Loucy (cell line): ENCODE data around the gene DACH1.

Source experiments
- H2AFZ ChIP-seq: fragments of 200-600 bp; sonication (generic); 2 replicates; pipeline ENCODE4 v1.6.0; 2016; ENCODE audit warnings: antibody characterized with exemption, mild to moderate bottlenecking, low read length, moderate library complexity
- H3F3A ChIP-seq: fragments of 200-600 bp; 2 replicates; pipeline ENCODE4 v1.6.0; 2016; ENCODE audit warnings: antibody characterized with exemption, low read depth, mild to moderate bottlenecking
- H3K27me3 ChIP-seq: fragments of 200-600 bp; sonication (generic); 2 replicates; pipeline ENCODE4 v1.6.1; 2014; ENCODE audit warnings: low read length, mild to moderate bottlenecking; ENCODE audit not compliant: insufficient read depth, poor library complexity, severe bottlenecking
- H3K36me3 ChIP-seq: fragments of 200-600 bp; sonication (generic); 2 replicates; pipeline ENCODE4 v1.6.1; 2016; ENCODE audit warnings: low read length; ENCODE audit not compliant: insufficient read depth
- H3K4me1 ChIP-seq: fragments of 200-600 bp; sonication (generic); 2 replicates; pipeline ENCODE4 v1.5.1; 2014; ENCODE audit warnings: low read length, mild to moderate bottlenecking; ENCODE audit not compliant: insufficient read depth, poor library complexity, severe bottlenecking
- H3K4me2 ChIP-seq: fragments of 200-600 bp; sonication (generic); 2 replicates; pipeline ENCODE4 v1.6.0; 2014; ENCODE audit warnings: antibody characterized with exemption, low read length, low read depth, mild to moderate bottlenecking; ENCODE audit not compliant: poor library complexity, severe bottlenecking
- H3K4me3 ChIP-seq: fragments of 200-600 bp; sonication (generic); 2 replicates; pipeline ENCODE4 v1.5.1; 2014; ENCODE audit warnings: low read length, mild to moderate bottlenecking, mixed read lengths; ENCODE audit not compliant: poor library complexity, severe bottlenecking
- H3K79me2 ChIP-seq: fragments of 200-600 bp; sonication (generic); 2 replicates; pipeline ENCODE4 v1.6.1; 2014; ENCODE audit warnings: low read length; ENCODE audit not compliant: insufficient read depth
- H3K9ac ChIP-seq: fragments of 200-600 bp; sonication (generic); 2 replicates; pipeline ENCODE4 v1.6.0; 2014; ENCODE audit warnings: mild to moderate bottlenecking, low read depth, low read length, moderate library complexity; ENCODE audit not compliant: poor library complexity, severe bottlenecking
- H3K9me2 ChIP-seq: fragments of 200-600 bp; sonication (generic); replicated peaks from 2 replicates; pipeline ENCODE4 v1.6.1; 2016; ENCODE audit warnings: low read depth, low read length, mixed read lengths
- H3K9me3 ChIP-seq: fragments of 200-600 bp; sonication (generic); 2 replicates; pipeline ENCODE4 v1.6.1; 2014; ENCODE audit warnings: mild to moderate bottlenecking, antibody characterized with exemption, low read length, low read depth; ENCODE audit not compliant: insufficient read depth
- H4K20me1 ChIP-seq: fragments of 200-600 bp; sonication (generic); 2 replicates; pipeline ENCODE4 v1.6.0; 2014; ENCODE audit warnings: antibody characterized with exemption, low read length, mild to moderate bottlenecking; ENCODE audit not compliant: insufficient read depth, poor library complexity, severe bottlenecking
- EZH2phosphoT487 ChIP-seq: fragments of 200-600 bp; IDR thresholded peaks from 2 replicates; pipeline ENCODE4 v1.6.1; 2018; ENCODE audit warnings: antibody characterized with exemption, mild to moderate bottlenecking, moderate library complexity, borderline replicate concordance
- TF ChIP-seq, protein P1 (sequence below): fragments of 200-600 bp; sonication (generic); conservative IDR thresholded peaks from 2 replicates; pipeline ENCODE4 v1.5.1; 2014; ENCODE audit warnings: mild to moderate bottlenecking, antibody characterized with exemption, low read length

Gene DACH1

DNA sequence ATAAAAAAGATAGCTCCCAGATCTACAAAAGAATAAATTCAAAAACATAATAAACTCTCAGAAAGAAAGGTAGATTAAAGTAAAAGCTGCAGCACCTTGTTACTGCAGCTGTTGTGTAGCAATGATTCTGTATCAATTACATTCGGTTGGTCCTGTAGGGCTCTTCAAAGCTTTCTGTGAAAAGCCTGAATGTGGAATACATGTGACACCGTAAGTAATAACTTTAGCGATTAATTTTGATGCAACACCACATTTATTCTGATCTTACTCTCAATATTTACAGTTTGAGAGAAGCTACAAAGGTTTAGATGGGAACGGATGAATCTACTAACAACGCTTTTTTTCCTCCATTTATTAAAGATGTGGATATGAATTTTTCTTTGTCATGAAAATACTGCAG, 279.2 kb downstream of the DACH1 start:
- Histone ChIP-seq H3K9ac (no peak overlapping the region), H3K79me2 (no peaks in the 10 kb centered on the region), H3K9me3 (no peaks in the 10 kb centered on the region), H4K20me1 (no peaks in the 10 kb centered on the region), H3F3A (no peaks in the 10 kb centered on the region), H3K4me1 (peaks cover 20% of the 10 kb centered on the region), H3K9me2 (no peaks in the 10 kb centered on the region), H2AFZ (peak overlapping the region; percentile 56; the same call in 1 of the 2 replicates), H3K27me3 (no peaks in the 10 kb centered on the region), H3K4me3 (no peak overlapping the region), H3K4me2 (no peak overlapping the region), H3K36me3 (no peaks in the 10 kb centered on the region)
- no peak for TF ChIP-seq EZH2phosphoT487
- TF ChIP-seq, protein P1, sequence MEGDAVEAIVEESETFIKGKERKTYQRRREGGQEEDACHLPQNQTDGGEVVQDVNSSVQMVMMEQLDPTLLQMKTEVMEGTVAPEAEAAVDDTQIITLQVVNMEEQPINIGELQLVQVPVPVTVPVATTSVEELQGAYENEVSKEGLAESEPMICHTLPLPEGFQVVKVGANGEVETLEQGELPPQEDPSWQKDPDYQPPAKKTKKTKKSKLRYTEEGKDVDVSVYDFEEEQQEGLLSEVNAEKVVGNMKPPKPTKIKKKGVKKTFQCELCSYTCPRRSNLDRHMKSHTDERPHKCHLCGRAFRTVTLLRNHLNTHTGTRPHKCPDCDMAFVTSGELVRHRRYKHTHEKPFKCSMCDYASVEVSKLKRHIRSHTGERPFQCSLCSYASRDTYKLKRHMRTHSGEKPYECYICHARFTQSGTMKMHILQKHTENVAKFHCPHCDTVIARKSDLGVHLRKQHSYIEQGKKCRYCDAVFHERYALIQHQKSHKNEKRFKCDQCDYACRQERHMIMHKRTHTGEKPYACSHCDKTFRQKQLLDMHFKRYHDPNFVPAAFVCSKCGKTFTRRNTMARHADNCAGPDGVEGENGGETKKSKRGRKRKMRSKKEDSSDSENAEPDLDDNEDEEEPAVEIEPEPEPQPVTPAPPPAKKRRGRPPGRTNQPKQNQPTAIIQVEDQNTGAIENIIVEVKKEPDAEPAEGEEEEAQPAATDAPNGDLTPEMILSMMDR, result no peak

DNA sequence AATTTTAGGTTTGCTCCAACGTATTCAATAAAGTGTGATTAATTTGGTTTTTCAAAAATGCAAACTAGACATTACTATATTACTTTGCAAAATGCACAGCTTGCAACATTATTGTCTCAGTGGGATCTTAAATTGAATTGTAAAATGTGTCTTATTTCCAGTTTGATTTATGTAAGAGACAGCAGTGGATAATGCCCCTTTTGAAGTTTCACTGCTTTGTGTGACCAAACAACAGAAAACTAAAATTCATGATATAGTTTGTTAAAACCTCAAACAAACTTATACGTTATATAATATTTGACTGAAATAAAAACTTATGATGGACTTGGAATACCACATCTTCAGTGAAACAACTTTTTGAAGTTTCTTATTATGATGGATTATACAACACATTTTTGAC, 279.8 kb downstream of the DACH1 start:
- Histone ChIP-seq H3K9me3 (no peaks in the 10 kb centered on the region), H2AFZ (no peak overlapping the region), H3K79me2 (no peaks in the 10 kb centered on the region)

DNA sequence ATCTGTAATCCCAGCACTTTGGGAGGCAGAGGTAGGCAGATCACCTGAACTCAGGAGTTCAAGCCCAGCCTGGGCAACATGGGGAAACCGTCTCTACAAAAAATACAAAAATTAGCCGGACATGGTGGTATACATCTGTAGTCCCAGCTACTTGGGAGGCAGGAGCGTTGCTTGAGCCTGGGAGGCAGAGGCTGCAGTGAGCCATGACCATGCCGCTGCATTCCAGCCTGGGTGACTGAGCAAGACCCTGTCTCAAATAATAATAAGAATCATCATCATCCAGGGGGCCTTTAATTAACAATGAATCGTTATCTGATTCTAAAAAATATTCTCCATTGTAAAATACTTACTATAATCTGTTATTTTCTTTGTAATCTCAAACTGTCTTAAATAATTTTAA, 283.4 kb downstream of the DACH1 start:
- H3K4me1 ChIP-seq, result peaks cover 10% of the 10 kb centered on the region
- no peaks in the 10 kb centered on the region for H3F3A ChIP-seq
- no peaks in the 10 kb centered on the region for H3K79me2 ChIP-seq
- no peak overlapping the region for H2AFZ ChIP-seq
- no peaks in the 10 kb centered on the region for H3K9me3 ChIP-seq
- no peaks in the 10 kb centered on the region for H3K36me3 ChIP-seq
- H3K9ac ChIP-seq, result no peak overlapping the region
- TF ChIP-seq EZH2phosphoT487, result no peak
- TF ChIP-seq, protein P1, result no peak
- H3K9me2 ChIP-seq, result no peaks in the 10 kb centered on the region
- no peaks in the 10 kb centered on the region for H4K20me1 ChIP-seq
- H3K4me2 ChIP-seq, result no peak overlapping the region
- no peaks in the 10 kb centered on the region for H3K27me3 ChIP-seq
- no peak overlapping the region for H3K4me3 ChIP-seq

More for the DNA sequence above, 279.8 kb downstream of the DACH1 start:
- TF ChIP-seq, protein P1, result no peak
- no peak for TF ChIP-seq EZH2phosphoT487
- Histone ChIP-seq H3K9ac (no peak overlapping the region), H3K4me2 (no peak overlapping the region), H3K27me3 (no peaks in the 10 kb centered on the region), H3K36me3 (no peaks in the 10 kb centered on the region), H4K20me1 (no peaks in the 10 kb centered on the region), H3K9me2 (no peaks in the 10 kb centered on the region), H3K4me3 (no peak overlapping the region), H3F3A (no peaks in the 10 kb centered on the region), H3K4me1 (peaks cover 20% of the 10 kb centered on the region)
